Transverse colon (tissue), 4 donors: Measurements from ENCODE around the gene CEP104. TPM values are rescaled to one million over a fixed set of nuclear protein-coding genes. Genes with fewer than 3 reads are reported as not detected.

Experiments used
- DNase-seq: peaks from one replicate; pipeline ENCODE4 v3.0.0-alpha.2; 2019
- H3K27ac ChIP-seq, 4 donors: fragments of 200-600 bp; sonication (generic); 2 replicates each; pipeline ENCODE4 v1.5.1; 2016 to 2018; ENCODE audit warnings: inconsistent platforms in 4 of 4
- H3K27me3 ChIP-seq: fragments of 200-600 bp; sonication (generic); 2 replicates; pipeline ENCODE4 v1.5.1; 2017; ENCODE audit warnings: inconsistent platforms
- H3K36me3 ChIP-seq, 4 donors: fragments of 200-600 bp; sonication (generic); 2 replicates each; pipeline ENCODE4 v1.5.1; 2017 to 2019; ENCODE audit warnings: inconsistent platforms in 4 of 4
- H3K4me1 ChIP-seq, 4 donors: fragments of 200-600 bp; sonication (generic); 2 replicates each; pipeline ENCODE4 v1.5.1; 2017 to 2020; ENCODE audit warnings: inconsistent platforms in 4 of 4
- H3K4me3 ChIP-seq, 4 donors: fragments of 200-600 bp; sonication (generic); 1 replicate in 1 of 4; 2 replicates in 3 of 4; pipeline versions ENCODE4 v1.5.1 to v1.6.1; 2017 to 2019; ENCODE audit warnings: inconsistent platforms in 4 of 4
- H3K9me3 ChIP-seq, 2 donors: fragments of 200-600 bp; sonication (generic); 2 replicates each; pipeline ENCODE4 v1.5.1; 2017 to 2019; ENCODE audit warnings: inconsistent platforms in 2 of 2
- EP300 ChIP-seq: sonication (generic); formaldehyde crosslinking; IDR thresholded peaks from one replicate; pipeline ENCODE4 v1.6.1; 2017; ENCODE audit warnings: antibody characterized with exemption, low read depth
- POLR2A ChIP-seq: fragments of 450-650 bp; IDR thresholded peaks from one replicate; pipeline ENCODE4 v1.6.1; 2016; ENCODE audit warnings: antibody characterized with exemption, mild to moderate bottlenecking, moderate library complexity
- POLR2AphosphoS5 ChIP-seq, 3 donors: sonication (generic); formaldehyde crosslinking; IDR thresholded peaks; one replicate each; pipeline ENCODE4 v1.6.1; 2016; ENCODE audit warnings: antibody characterized with exemption in 3 of 3
- WGBS, 2 donors: methylation state at CpG; one replicate each; pipeline ENCODE4 v1.1.5; 2018; ENCODE audit warnings: low coverage in 1 of 2; 5-methylcytosine and 5-hydroxymethylcytosine counted together
- in situ Hi-C, 4 donors: fragments of 200-750 bp; cut with MboI; loops; one replicate each; pipeline versions ENCODE4 v1.15.0 to v1.15.1; 2017; ENCODE audit warnings: low sequenced_read_pairs in 3 of 4, low pct_ligation_motif_present in 1 of 4, low pct_unique_long_range_greater_than_20kb in 1 of 4
- intact Hi-C: fragments of 100-400 bp; cut with DNase I; formaldehyde crosslinking; loops from one replicate; pipeline ENCODE4 v1.15.1; 2023; ENCODE audit warnings: low total_unique reads
- total RNA-seq, 4 donors: library from RNA; depleted of rRNA; stranded (reverse); fragments of >200 nt; gene quantifications; one replicate each; pipeline ENCODE4 v1.1.0, GENCODE V29; 2016
- TF ChIP-seq, protein P1 (sequence below), 5 experiments: fragments of 200-600 bp in 3 of 5; fragments of 450-650 bp in 2 of 5; sonication (generic) in 3 of 5; IDR thresholded peaks; 1 replicate in 2 of 5; 2 replicates in 3 of 5; pipeline ENCODE4 v1.5.1; 2016 to 2017; ENCODE audit warnings: antibody characterized with exemption in 5 of 5, inconsistent platforms in 3 of 5, mild to moderate bottlenecking in 2 of 5, moderate library complexity in 1 of 5

CEP104 gene
- total RNA-seq, 4 donors from 2014 or later: 34.4 to 57.7 (median 43.5) TPM

DNA sequence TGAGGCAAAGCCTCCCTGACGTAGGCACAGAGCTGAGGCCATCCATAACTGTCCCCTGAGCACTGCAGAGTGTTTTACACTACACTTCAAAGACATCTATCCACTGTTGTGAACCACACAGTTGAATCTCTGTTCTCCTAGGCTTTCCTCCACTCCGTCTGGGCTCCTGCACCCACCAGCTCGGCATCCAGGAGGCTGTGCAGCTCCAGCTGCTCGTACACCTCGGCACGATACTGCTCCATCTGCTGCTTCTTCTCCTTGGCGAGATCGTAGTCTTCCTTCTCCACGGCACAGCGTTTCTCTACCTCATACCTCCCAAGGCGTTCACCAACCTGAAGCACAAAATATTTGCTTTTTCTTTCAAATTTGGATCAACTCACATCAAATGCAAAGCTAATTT is 18.2 kb downstream of the CEP104 start:
- H3K9me3 ChIP-seq: no peaks in the 10 kb centered on the region
- no peak overlapping the region for H3K4me3 ChIP-seq
- in situ Hi-C loops: no loop called here
- peaks cover 0 to 55% (median 20%) of the 10 kb centered on the region in 4 donors for H3K36me3 ChIP-seq
- TF ChIP-seq POLR2AphosphoS5 (IDR thresholded peaks at IDR 0.05): no peak
- TF ChIP-seq EP300: no peak
- no peak for TF ChIP-seq POLR2A
- TF ChIP-seq, protein P1, sequence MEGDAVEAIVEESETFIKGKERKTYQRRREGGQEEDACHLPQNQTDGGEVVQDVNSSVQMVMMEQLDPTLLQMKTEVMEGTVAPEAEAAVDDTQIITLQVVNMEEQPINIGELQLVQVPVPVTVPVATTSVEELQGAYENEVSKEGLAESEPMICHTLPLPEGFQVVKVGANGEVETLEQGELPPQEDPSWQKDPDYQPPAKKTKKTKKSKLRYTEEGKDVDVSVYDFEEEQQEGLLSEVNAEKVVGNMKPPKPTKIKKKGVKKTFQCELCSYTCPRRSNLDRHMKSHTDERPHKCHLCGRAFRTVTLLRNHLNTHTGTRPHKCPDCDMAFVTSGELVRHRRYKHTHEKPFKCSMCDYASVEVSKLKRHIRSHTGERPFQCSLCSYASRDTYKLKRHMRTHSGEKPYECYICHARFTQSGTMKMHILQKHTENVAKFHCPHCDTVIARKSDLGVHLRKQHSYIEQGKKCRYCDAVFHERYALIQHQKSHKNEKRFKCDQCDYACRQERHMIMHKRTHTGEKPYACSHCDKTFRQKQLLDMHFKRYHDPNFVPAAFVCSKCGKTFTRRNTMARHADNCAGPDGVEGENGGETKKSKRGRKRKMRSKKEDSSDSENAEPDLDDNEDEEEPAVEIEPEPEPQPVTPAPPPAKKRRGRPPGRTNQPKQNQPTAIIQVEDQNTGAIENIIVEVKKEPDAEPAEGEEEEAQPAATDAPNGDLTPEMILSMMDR (IDR thresholded peaks at IDR 0.05): no peak
- H3K27ac ChIP-seq: no peak overlapping the region
- H3K27me3 ChIP-seq: no peaks in the 10 kb centered on the region
- H3K4me1 ChIP-seq: no peaks in the 10 kb centered on the region
- no peak for DNase-seq
- WGBS, 2 donors: 98 to 99% methylated on average over 11 of the region's 11 CpGs
- intact Hi-C loops: no loop called here

DNA sequence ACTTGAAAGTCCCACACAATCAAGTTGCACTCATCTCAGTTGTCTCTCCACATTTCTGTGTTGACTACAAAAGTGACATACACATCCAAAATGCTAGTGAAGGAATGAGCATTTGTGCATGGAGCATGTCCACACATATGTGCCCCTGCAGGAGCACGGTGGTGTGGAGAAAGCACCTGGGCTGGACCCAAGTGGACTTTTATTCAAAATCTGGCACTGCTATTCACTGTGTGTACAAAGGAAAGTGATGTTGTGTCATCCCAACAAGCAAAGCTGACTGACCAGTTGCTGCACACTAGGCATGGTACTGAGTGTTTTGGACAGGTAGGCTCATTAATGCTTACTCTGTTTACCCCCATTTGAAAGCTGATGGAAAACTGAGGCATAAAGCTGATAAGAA is 19.3 kb downstream of the CEP104 start:
- H3K27ac ChIP-seq: no peak overlapping the region
- H3K4me1 ChIP-seq: no peaks in the 10 kb centered on the region
- no peaks in the 10 kb centered on the region for H3K27me3 ChIP-seq
- H3K4me3 ChIP-seq: no peak overlapping the region
- intact Hi-C loops (no loop called here), in situ Hi-C loops (no loop called here)
- 100% methylated on average over 1 of the region's 1 CpG; no CpG with 5 or more reads in 1 of the 2 donors for WGBS, 2 donors
- H3K9me3 ChIP-seq: no peaks in the 10 kb centered on the region
- H3K36me3 ChIP-seq: peaks cover 0 to 64% (median 19%) of the 10 kb centered on the region in 4 donors
- DNase-seq: no peak
- TF ChIP-seq EP300 (no peak), POLR2A (no peak), POLR2AphosphoS5 (IDR thresholded peaks at IDR 0.05) (no peak)
- TF ChIP-seq, protein P1 (IDR thresholded peaks at IDR 0.05): no peak

DNA sequence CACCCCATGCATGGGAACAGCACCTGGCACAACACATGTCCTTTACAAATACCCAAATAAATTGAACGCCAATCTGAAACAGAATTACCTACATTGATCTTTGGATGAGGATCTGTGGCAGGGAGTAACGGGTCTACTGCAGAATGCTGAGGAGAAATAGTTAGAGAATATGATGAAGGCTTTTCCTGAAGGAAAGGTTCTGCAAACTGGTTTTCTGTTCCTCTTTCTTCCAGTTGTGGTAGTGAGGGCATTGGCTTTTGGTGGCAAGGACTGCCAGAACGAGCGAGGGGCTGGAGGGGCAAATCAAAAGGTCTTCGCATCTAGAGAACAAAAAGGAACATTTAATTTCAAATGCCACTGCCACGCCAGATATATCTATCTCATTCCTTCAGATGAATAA is 19.8 kb downstream of the CEP104 start:
- H3K4me1 ChIP-seq: no peaks in the 10 kb centered on the region
- in situ Hi-C loops: no loop called here
- H3K9me3 ChIP-seq: no peaks in the 10 kb centered on the region
- no peak overlapping the region for H3K27ac ChIP-seq
- H3K36me3 ChIP-seq: peaks cover 0 to 68% (median 17%) of the 10 kb centered on the region in 4 donors
- TF ChIP-seq, protein P1 (IDR thresholded peaks at IDR 0.05): no peak
- TF ChIP-seq POLR2A (no peak), EP300 (no peak), POLR2AphosphoS5 (IDR thresholded peaks at IDR 0.05) (no peak)
- intact Hi-C loops: no loop called here
- H3K4me3 ChIP-seq: no peak overlapping the region
- no peaks in the 10 kb centered on the region for H3K27me3 ChIP-seq
- no peak for DNase-seq
- WGBS, 2 donors: 95 to 100% methylated on average over 6 of the region's 6 CpGs

DNA sequence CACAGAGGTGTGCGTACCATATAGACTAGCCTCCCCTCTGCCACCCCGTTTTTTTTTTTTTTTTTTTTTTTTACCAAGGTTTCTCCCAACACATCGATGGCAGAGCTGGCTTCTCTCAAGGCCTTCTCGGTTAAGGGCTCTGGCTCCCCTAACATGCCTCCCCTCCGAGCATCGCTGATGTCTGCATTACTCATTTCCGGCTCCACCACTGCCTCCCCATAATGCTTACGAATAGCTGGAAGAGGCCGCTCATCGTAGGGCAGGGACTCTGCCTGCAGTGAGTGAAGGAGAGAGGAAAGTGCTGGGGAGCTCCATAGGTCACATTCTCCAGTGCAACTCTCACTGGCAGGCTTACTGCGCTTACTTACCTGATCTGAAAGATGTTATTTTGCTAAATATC is 20.6 kb downstream of the CEP104 start:
- Histone ChIP-seq H3K27ac (no peak overlapping the region), H3K36me3 (peaks cover 0 to 68% (median 17%) of the 10 kb centered on the region in 4 donors), H3K4me3 (no peak overlapping the region), H3K4me1 (no peaks in the 10 kb centered on the region), H3K27me3 (no peaks in the 10 kb centered on the region), H3K9me3 (no peaks in the 10 kb centered on the region)
- WGBS, 2 donors: 98 to 100% methylated on average over 2 to 11 of the region's 11 CpGs
- no peak for TF ChIP-seq POLR2AphosphoS5 (IDR thresholded peaks at IDR 0.05)
- TF ChIP-seq, protein P1 (IDR thresholded peaks at IDR 0.05): no peak
- TF ChIP-seq EP300: no peak
- TF ChIP-seq POLR2A: no peak
- in situ Hi-C loops (no loop called here), intact Hi-C loops (no loop called here)
- DNase-seq: no peak
